CD8-positive, alpha-beta memory T cell (primary cell): ENCODE data around the gene GUCY1A2. TPM values are rescaled to one million over a fixed set of nuclear protein-coding genes. Genes with fewer than 3 reads are reported as not detected.
A peak's percentile ranks its signal among the peaks of the same experiment; 100 is the strongest.

Experiments used
- CTCF ChIA-PET: fragments of 350-600 bp; sonication (Branson Sonifier 250); formaldehyde crosslinking; loops from one replicate; lab custom pipeline; 2021; ENCODE audit warnings: antibody characterized with exemption; lab: Charles Lee
- POLR2A ChIA-PET: fragments of 350-600 bp; sonication (Branson Sonifier 250); formaldehyde crosslinking; loops from one replicate; lab custom pipeline; 2021; ENCODE audit warnings: antibody characterized with exemption; lab: Charles Lee
- DNase-seq, 5 donors: peaks; one replicate each; pipeline versions ENCODE4 v3.0.0 to v3.0.0-alpha.2; 2020 to 2022; ENCODE audit warnings: mixed read lengths in 1 of 5
- H3K27ac ChIP-seq: one replicate; pipeline ENCODE4 v1.7.0; 2013; ENCODE audit warnings: low read depth, mild to moderate bottlenecking, low read length, moderate library complexity
- H3K27me3 ChIP-seq: 2 replicates; pipeline ENCODE4 v1.7.0; 2013; ENCODE audit warnings: low read length, mild to moderate bottlenecking; ENCODE audit not compliant: insufficient read depth, poor library complexity, severe bottlenecking
- H3K36me3 ChIP-seq: 2 replicates; pipeline ENCODE4 v1.7.0; 2013; ENCODE audit warnings: mild to moderate bottlenecking, low read length, moderate library complexity; ENCODE audit not compliant: insufficient read depth
- H3K4me1 ChIP-seq: 2 replicates; pipeline ENCODE4 v1.7.0; 2013; ENCODE audit warnings: mild to moderate bottlenecking, low read length, moderate library complexity; ENCODE audit not compliant: insufficient read depth
- H3K4me3 ChIP-seq: 2 replicates; pipeline ENCODE4 v1.7.0; 2013; ENCODE audit warnings: mild to moderate bottlenecking, low read length
- H3K9me3 ChIP-seq: 2 replicates; pipeline ENCODE4 v1.7.0; 2013; ENCODE audit warnings: mild to moderate bottlenecking, low read length
- H3K27ac Mint-ChIP-seq, 8 donors: one replicate each; pipeline ENCODE4 v1.8.0; 2020 to 2021; ENCODE audit warnings: mixed read lengths in 8 of 8, mild to moderate bottlenecking in 6 of 8, inconsistent platforms in 3 of 8, moderate library complexity in 3 of 8
- H3K27me3 Mint-ChIP-seq, 2 donors: one replicate each; pipeline ENCODE4 v1.8.0; 2020 to 2021; ENCODE audit warnings: mixed read lengths in 2 of 2, mild to moderate bottlenecking in 1 of 2, moderate library complexity in 1 of 2
- H3K36me3 Mint-ChIP-seq, 3 donors: one replicate each; pipeline ENCODE4 v1.8.0; 2020 to 2021; ENCODE audit warnings: mixed read lengths in 3 of 3, inconsistent platforms in 1 of 3, mild to moderate bottlenecking in 1 of 3
- H3K4me1 Mint-ChIP-seq, 3 donors: one replicate each; pipeline ENCODE4 v1.8.0; 2020 to 2021; ENCODE audit warnings: mixed read lengths in 3 of 3, inconsistent platforms in 1 of 3, mild to moderate bottlenecking in 1 of 3
- H3K4me3 Mint-ChIP-seq, 7 donors: one replicate each; pipeline ENCODE4 v1.8.0; 2020 to 2021; ENCODE audit warnings: mixed read lengths in 7 of 7, mild to moderate bottlenecking in 6 of 7, moderate library complexity in 4 of 7, inconsistent platforms in 2 of 7
- H3K9me3 Mint-ChIP-seq, 5 donors: one replicate each; pipeline ENCODE4 v1.8.0; 2020 to 2022; ENCODE audit warnings: mixed read lengths in 5 of 5, mild to moderate bottlenecking in 3 of 5, moderate library complexity in 2 of 5, inconsistent platforms in 1 of 5
- polyA plus RNA-seq: library from polyadenylated mRNA; unstranded; fragments of 300-500 nt; fragmentation: Illumina TruSeq; gene quantifications from one replicate; pipeline ENCODE4 v1.2.3, GENCODE V29; 2021
- total RNA-seq, 2 experiments: library from RNA; stranded (reverse); gene quantifications; one replicate each; pipeline ENCODE4 v1.2.3, GENCODE V29; 2021

The GUCY1A2 gene
- total and polyA plus RNA-seq, 3 experiments from 2014 or later: not detected

- Mint-ChIP-seq H3K27me3 (no peaks in the 10 kb centered on the region), H3K4me1 (no peaks in the 10 kb centered on the region), H3K4me3 (no peak overlapping the region), H3K36me3 (no peaks in the 10 kb centered on the region), H3K9me3 (peaks cover 0 to 8% (median 4%) of the 10 kb centered on the region in 5 donors), H3K27ac (no peak overlapping the region)
- Histone ChIP-seq H3K4me1 (no peaks in the 10 kb centered on the region), H3K9me3 (no peaks in the 10 kb centered on the region), H3K27me3 (no peaks in the 10 kb centered on the region), H3K27ac (no peak overlapping the region), H3K4me3 (no peak overlapping the region), H3K36me3 (no peaks in the 10 kb centered on the region)
- ChIA-PET CTCF (no interaction called here), POLR2A (no interaction called here)
- no peak for DNase-seq
Measured at GRCh38 chr11:107041088-107041444, 22.8 kb upstream of the GUCY1A2 start.

- Mint-ChIP-seq H3K4me3 (no peak overlapping the region), H3K27ac (no peak overlapping the region), H3K36me3 (no peaks in the 10 kb centered on the region), H3K9me3 (peaks cover 0 to 6% (median 4%) of the 10 kb centered on the region in 5 donors), H3K27me3 (no peaks in the 10 kb centered on the region), H3K4me1 (no peaks in the 10 kb centered on the region)
- H3K36me3 ChIP-seq: no peaks in the 10 kb centered on the region
- no peaks in the 10 kb centered on the region for H3K9me3 ChIP-seq
- H3K27ac ChIP-seq: no peak overlapping the region
- no peaks in the 10 kb centered on the region for H3K4me1 ChIP-seq
- CTCF ChIA-PET: no interaction called here
- DNase-seq: no peak
- H3K27me3 ChIP-seq: no peaks in the 10 kb centered on the region
- no peak overlapping the region for H3K4me3 ChIP-seq
- POLR2A ChIA-PET: no interaction called here
Measured at GRCh38 chr11:107040433-107041087, 22.3 kb upstream of the GUCY1A2 start.

- Mint-ChIP-seq H3K9me3 (peaks cover 0 to 4% (median 2%) of the 10 kb centered on the region in 5 donors), H3K27me3 (peaks cover 4 to 13% of the 10 kb centered on the region in 2 donors), H3K36me3 (no peaks in the 10 kb centered on the region), H3K27ac (no peak overlapping the region), H3K4me1 (no peaks in the 10 kb centered on the region), H3K4me3 (no peak overlapping the region)
- DNase-seq: no peak
- ChIA-PET POLR2A (no interaction called here), CTCF (no interaction called here)
- Histone ChIP-seq H3K9me3 (no peaks in the 10 kb centered on the region), H3K4me1 (no peaks in the 10 kb centered on the region), H3K4me3 (no peak overlapping the region), H3K27me3 (no peaks in the 10 kb centered on the region), H3K36me3 (no peaks in the 10 kb centered on the region), H3K27ac (no peak overlapping the region)
Measured at GRCh38 chr11:107025673-107026072, 7.4 kb upstream of the GUCY1A2 start.

GRCh38 chr11:107020594-107020993, 2.3 kb upstream of the GUCY1A2 start:
- Histone ChIP-seq H3K27me3 (peaks cover 4% of the 10 kb centered on the region), H3K27ac (no peak overlapping the region), H3K4me3 (no peak overlapping the region), H3K36me3 (no peaks in the 10 kb centered on the region), H3K4me1 (no peaks in the 10 kb centered on the region), H3K9me3 (no peaks in the 10 kb centered on the region)
- CTCF ChIA-PET: no interaction called here
- Mint-ChIP-seq H3K9me3 (peaks cover 0 to 10% (median 5%) of the 10 kb centered on the region in 5 donors), H3K36me3 (peaks cover 0 to 4% (median 0%) of the 10 kb centered on the region in 3 donors), H3K27me3 (peaks cover 24 to 49% of the 10 kb centered on the region in 2 donors), H3K4me1 (peaks cover 3 to 11% (median 8%) of the 10 kb centered on the region in 3 donors), H3K27ac (no peak overlapping the region), H3K4me3 (no peak overlapping the region)
- POLR2A ChIA-PET: no interaction called here
- no peak for DNase-seq

GRCh38 chr11:107018902-107019493, 722 bp upstream of the GUCY1A2 start:
- DNase-seq: no peak
- H3K9me3 ChIP-seq: no peaks in the 10 kb centered on the region
- H3K4me3 Mint-ChIP-seq: no peak overlapping the region
- peaks cover 3 to 11% (median 8%) of the 10 kb centered on the region in 3 donors for H3K4me1 Mint-ChIP-seq
- H3K36me3 ChIP-seq: no peaks in the 10 kb centered on the region
- H3K4me1 ChIP-seq: no peaks in the 10 kb centered on the region
- H3K27me3 ChIP-seq: peaks cover 4% of the 10 kb centered on the region
- no peak overlapping the region for H3K27ac Mint-ChIP-seq
- H3K27ac ChIP-seq: no peak overlapping the region
- peaks cover 0 to 4% (median 0%) of the 10 kb centered on the region in 3 donors for H3K36me3 Mint-ChIP-seq
- no peak overlapping the region for H3K4me3 ChIP-seq
- ChIA-PET POLR2A (no interaction called here), CTCF (no interaction called here)
- peaks cover 24 to 57% of the 10 kb centered on the region in 2 donors for H3K27me3 Mint-ChIP-seq
- H3K9me3 Mint-ChIP-seq: peaks cover 0 to 6% (median 5%) of the 10 kb centered on the region in 5 donors

- CTCF ChIA-PET: no interaction called here
- peak overlapping the region in 2 of 7 donors; percentile 16 to 49 for H3K4me3 Mint-ChIP-seq
- no peaks in the 10 kb centered on the region for H3K9me3 ChIP-seq
Measured at GRCh38 chr11:107017433-107018218, 650 bp downstream of the GUCY1A2 start.

GRCh38 chr11:107017104-107017432, 1.2 kb downstream of the GUCY1A2 start:
- H3K27ac ChIP-seq: no peak overlapping the region

More at GRCh38 chr11:107017433-107018218, 650 bp downstream of the GUCY1A2 start:
- H3K4me3 ChIP-seq: no peak overlapping the region
- peaks cover 0 to 4% (median 0%) of the 10 kb centered on the region in 3 donors for H3K36me3 Mint-ChIP-seq
- peaks cover 4% of the 10 kb centered on the region for H3K27me3 ChIP-seq
- no peak overlapping the region for H3K27ac ChIP-seq
- H3K9me3 Mint-ChIP-seq: peaks cover 0 to 6% (median 5%) of the 10 kb centered on the region in 5 donors
- no peaks in the 10 kb centered on the region for H3K36me3 ChIP-seq
- POLR2A ChIA-PET: no interaction called here
- peaks cover 27 to 53% of the 10 kb centered on the region in 2 donors for H3K27me3 Mint-ChIP-seq
- H3K27ac Mint-ChIP-seq: no peak overlapping the region
- peaks cover 3 to 11% (median 8%) of the 10 kb centered on the region in 3 donors for H3K4me1 Mint-ChIP-seq
- no peaks in the 10 kb centered on the region for H3K4me1 ChIP-seq
- peak in 1 of 5 donors; percentile 41 for DNase-seq

GRCh38 chr11:107014871-107015270, 3.4 kb downstream of the GUCY1A2 start:
- Histone ChIP-seq H3K27me3 (peaks cover 4% of the 10 kb centered on the region), H3K9me3 (no peaks in the 10 kb centered on the region), H3K27ac (no peak overlapping the region), H3K4me3 (no peak overlapping the region), H3K4me1 (no peaks in the 10 kb centered on the region), H3K36me3 (no peaks in the 10 kb centered on the region)
- no peak overlapping the region for H3K27ac Mint-ChIP-seq
- peaks cover 23 to 41% of the 10 kb centered on the region in 2 donors for H3K27me3 Mint-ChIP-seq
- ChIA-PET CTCF (no interaction called here), POLR2A (no interaction called here)
- DNase-seq: no peak
- peaks cover 0 to 10% (median 4%) of the 10 kb centered on the region in 5 donors for H3K9me3 Mint-ChIP-seq
- H3K4me1 Mint-ChIP-seq: peaks cover 3 to 11% (median 8%) of the 10 kb centered on the region in 3 donors
- H3K36me3 Mint-ChIP-seq: peaks cover 0 to 4% (median 0%) of the 10 kb centered on the region in 3 donors
- H3K4me3 Mint-ChIP-seq: no peak overlapping the region

More at GRCh38 chr11:107017104-107017432, 1.2 kb downstream of the GUCY1A2 start:
- peaks cover 4% of the 10 kb centered on the region for H3K27me3 ChIP-seq
- H3K4me1 ChIP-seq: no peaks in the 10 kb centered on the region
- H3K4me3 ChIP-seq: no peak overlapping the region
- Mint-ChIP-seq H3K4me3 (peak overlapping the region in 4 of 7 donors; percentile 13 to 63 (median 32)), H3K36me3 (peaks cover 0 to 4% (median 0%) of the 10 kb centered on the region in 3 donors), H3K9me3 (peaks cover 0 to 6% (median 5%) of the 10 kb centered on the region in 5 donors), H3K27ac (no peak overlapping the region), H3K27me3 (peaks cover 27 to 49% of the 10 kb centered on the region in 2 donors), H3K4me1 (peaks cover 3 to 11% (median 8%) of the 10 kb centered on the region in 3 donors)
- no peak for DNase-seq
- ChIA-PET POLR2A (no interaction called here), CTCF (no interaction called here)
- no peaks in the 10 kb centered on the region for H3K9me3 ChIP-seq
- no peaks in the 10 kb centered on the region for H3K36me3 ChIP-seq
